CD14-positive monocyte (primary cell): Measurements from ENCODE around the gene PLK5. TPM values are rescaled to one million over a fixed set of nuclear protein-coding genes. Genes with fewer than 3 reads are reported as not detected.

Experiments
- DNase-seq, 3 donors: peaks; one replicate each; pipeline ENCODE4 v3.0.0-alpha.2; 2011 to 2022
- H2AFZ ChIP-seq: 2 replicates; pipeline ENCODE4 v1.6.0; 2012; ENCODE audit warnings: mild to moderate bottlenecking, low read depth, low read length, inconsistent platforms; ENCODE audit not compliant: insufficient read depth, poor library complexity, severe bottlenecking
- H3K27ac ChIP-seq, 2 donors: 1 replicate in 1 of 2; 2 replicates in 1 of 2; pipeline ENCODE4 v1.5.1; 2012 to 2013; ENCODE audit warnings: low read length in 2 of 2, control low read depth in 1 of 2, inconsistent platforms in 1 of 2, low read depth in 1 of 2, mild to moderate bottlenecking in 1 of 2
- H3K27me3 ChIP-seq, 2 donors: one replicate each; pipeline versions ENCODE4 v1.6.0 to v1.6.1; 2011 to 2013; ENCODE audit warnings: low read length in 2 of 2; ENCODE audit not compliant: control insufficient read depth in 2 of 2, insufficient read depth in 2 of 2
- H3K36me3 ChIP-seq, 2 donors: replicated peaks in 1 of 2; 1 replicate in 1 of 2; 2 replicates in 1 of 2; pipeline versions ENCODE4 v1.5.1 to v1.6.1; 2012 to 2013; ENCODE audit warnings: low read length in 2 of 2, control low read depth in 1 of 2, inconsistent platforms in 1 of 2, mild to moderate bottlenecking in 1 of 2; ENCODE audit not compliant: insufficient read depth in 2 of 2, control insufficient read depth in 1 of 2
- H3K4me1 ChIP-seq, 2 donors: 1 replicate in 1 of 2; 2 replicates in 1 of 2; pipeline versions ENCODE4 v1.5.1 to v1.6.1; 2012 to 2013; ENCODE audit warnings: low read length in 2 of 2, control low read depth in 1 of 2, inconsistent platforms in 1 of 2, mild to moderate bottlenecking in 1 of 2, moderate library complexity in 1 of 2; ENCODE audit not compliant: insufficient read depth in 2 of 2, control insufficient read depth in 1 of 2
- H3K4me2 ChIP-seq: replicated peaks from 2 replicates; pipeline ENCODE3; 2012; ENCODE audit warnings: low read length, moderate library complexity, mild to moderate bottlenecking; ENCODE audit not compliant: poor library complexity, severe bottlenecking; ENCODE audit errors: extremely low read depth
- H3K4me3 ChIP-seq, 3 experiments: fragments of 200-600 bp in 1 of 3; sonication (generic) in 1 of 3; replicated peaks in 1 of 3; 1 replicate in 2 of 3; 2 replicates in 1 of 3; pipeline ENCODE4 v1.5.1; 2011 to 2013; ENCODE audit warnings: low read length in 3 of 3, mild to moderate bottlenecking in 3 of 3, control low read depth in 2 of 3, low read depth in 2 of 3, inconsistent platforms in 1 of 3, moderate library complexity in 1 of 3
- H3K79me2 ChIP-seq: 2 replicates; pipeline ENCODE4 v1.6.0; 2012; ENCODE audit warnings: mild to moderate bottlenecking, control low read depth, inconsistent platforms, low read length, moderate library complexity; ENCODE audit not compliant: insufficient read depth
- H3K9ac ChIP-seq: 2 replicates; pipeline ENCODE4 v1.6.0; 2017; ENCODE audit warnings: low read length, mild to moderate bottlenecking; ENCODE audit not compliant: insufficient read depth, poor library complexity, severe bottlenecking
- H3K9me3 ChIP-seq, 2 donors: replicated peaks in 1 of 2; 1 replicate in 1 of 2; 2 replicates in 1 of 2; pipeline versions ENCODE4 v1.5.1 to v1.6.1; 2012 to 2013; ENCODE audit warnings: low read length in 2 of 2, control low read depth in 1 of 2; ENCODE audit not compliant: control insufficient read depth in 1 of 2, insufficient read depth in 1 of 2
- H4K20me1 ChIP-seq: 2 replicates; pipeline ENCODE4 v1.6.0; 2012; ENCODE audit warnings: mild to moderate bottlenecking, low read length, control low read depth, moderate library complexity; ENCODE audit not compliant: insufficient read depth
- H3K27ac Mint-ChIP-seq, 7 donors: one replicate each; pipeline ENCODE4 v1.8.0; 2020; ENCODE audit warnings: mild to moderate bottlenecking in 7 of 7, mixed read lengths in 7 of 7, moderate library complexity in 6 of 7, inconsistent platforms in 2 of 7
- H3K27me3 Mint-ChIP-seq, 3 donors: one replicate each; pipeline ENCODE4 v1.8.0; 2021 to 2022; ENCODE audit warnings: low read depth in 3 of 3, mild to moderate bottlenecking in 3 of 3, mixed read lengths in 3 of 3, moderate library complexity in 3 of 3, inconsistent platforms in 1 of 3
- H3K36me3 Mint-ChIP-seq, 2 donors: one replicate each; pipeline ENCODE4 v1.8.0; 2020; ENCODE audit warnings: mixed read lengths in 2 of 2, inconsistent platforms in 1 of 2, mild to moderate bottlenecking in 1 of 2
- H3K4me1 Mint-ChIP-seq: one replicate; pipeline ENCODE4 v1.8.0; 2020; ENCODE audit warnings: mild to moderate bottlenecking, mixed read lengths
- H3K4me3 Mint-ChIP-seq, 2 donors: one replicate each; pipeline ENCODE4 v1.8.0; 2020; ENCODE audit warnings: mild to moderate bottlenecking in 2 of 2, mixed read lengths in 2 of 2, moderate library complexity in 1 of 2
- H3K9me3 Mint-ChIP-seq, 7 donors: one replicate each; pipeline ENCODE4 v1.8.0; 2020 to 2022; ENCODE audit warnings: mixed read lengths in 7 of 7, mild to moderate bottlenecking in 6 of 7, moderate library complexity in 6 of 7, inconsistent platforms in 2 of 7
- WGBS: methylation state at CpG from one replicate; pipeline ENCODE4 v1.1.5; 2013; ENCODE audit warnings: missing lambda C conversion rate; ENCODE audit not compliant: insufficient coverage; 5-methylcytosine and 5-hydroxymethylcytosine counted together
- intact Hi-C, 2 donors: fragments of 100-400 bp; cut with micrococcal nuclease; formaldehyde crosslinking; loops; one replicate each; pipeline versions ENCODE4 v1.15.0 to v1.15.1; 2023
- polyA plus RNA-seq, 3 donors: library from polyadenylated mRNA; depleted of rRNA in 1 of 3; unstranded in 2 of 3; stranded (reverse) in 1 of 3; fragments of 300-500 nt in 2 of 3; fragments of >200 nt in 1 of 3; fragmentation: Illumina TruSeq in 2 of 3; gene quantifications; 1 replicate in 2 of 3; 2 replicates in 1 of 3; pipeline ENCODE4 v1.2.3, GENCODE V29; 2012 to 2021
- TF ChIP-seq, protein P1 (sequence below): fragments of 200-600 bp; IDR thresholded peaks from one replicate; pipeline ENCODE4 v1.8.0; 2022; ENCODE audit warnings: antibody characterized with exemption, mild to moderate bottlenecking

The PLK5 gene
- polyA plus RNA-seq, 3 donors, result not detected

- TF ChIP-seq, protein P1, sequence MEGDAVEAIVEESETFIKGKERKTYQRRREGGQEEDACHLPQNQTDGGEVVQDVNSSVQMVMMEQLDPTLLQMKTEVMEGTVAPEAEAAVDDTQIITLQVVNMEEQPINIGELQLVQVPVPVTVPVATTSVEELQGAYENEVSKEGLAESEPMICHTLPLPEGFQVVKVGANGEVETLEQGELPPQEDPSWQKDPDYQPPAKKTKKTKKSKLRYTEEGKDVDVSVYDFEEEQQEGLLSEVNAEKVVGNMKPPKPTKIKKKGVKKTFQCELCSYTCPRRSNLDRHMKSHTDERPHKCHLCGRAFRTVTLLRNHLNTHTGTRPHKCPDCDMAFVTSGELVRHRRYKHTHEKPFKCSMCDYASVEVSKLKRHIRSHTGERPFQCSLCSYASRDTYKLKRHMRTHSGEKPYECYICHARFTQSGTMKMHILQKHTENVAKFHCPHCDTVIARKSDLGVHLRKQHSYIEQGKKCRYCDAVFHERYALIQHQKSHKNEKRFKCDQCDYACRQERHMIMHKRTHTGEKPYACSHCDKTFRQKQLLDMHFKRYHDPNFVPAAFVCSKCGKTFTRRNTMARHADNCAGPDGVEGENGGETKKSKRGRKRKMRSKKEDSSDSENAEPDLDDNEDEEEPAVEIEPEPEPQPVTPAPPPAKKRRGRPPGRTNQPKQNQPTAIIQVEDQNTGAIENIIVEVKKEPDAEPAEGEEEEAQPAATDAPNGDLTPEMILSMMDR, result no peak
- WGBS, result 84% methylated on average over 16 of the region's 17 CpGs
- peaks cover 5 to 29% of the 10 kb centered on the region in 2 donors for H3K27me3 ChIP-seq
- H3K27ac ChIP-seq, result no peak overlapping the region
- H4K20me1 ChIP-seq, result no peaks in the 10 kb centered on the region
- no peaks in the 10 kb centered on the region for H3K79me2 ChIP-seq
- H3K9me3 ChIP-seq, result peaks cover 4 to 9% of the 10 kb centered on the region in 2 donors
- peaks cover 23 to 52% (median 39%) of the 10 kb centered on the region in 3 donors for H3K27me3 Mint-ChIP-seq
- no peak overlapping the region for H3K4me3 ChIP-seq
- H3K9me3 Mint-ChIP-seq, result peaks cover 5 to 13% (median 12%) of the 10 kb centered on the region in 7 donors
- H3K4me1 ChIP-seq, result no peaks in the 10 kb centered on the region
- no peak overlapping the region for H3K4me3 Mint-ChIP-seq
- peaks cover 3% of the 10 kb centered on the region for H3K4me1 Mint-ChIP-seq
- H3K4me2 ChIP-seq, result no peak overlapping the region
- H3K27ac Mint-ChIP-seq, result no peak overlapping the region
- H2AFZ ChIP-seq, result no peak overlapping the region
- no peaks in the 10 kb centered on the region for H3K36me3 ChIP-seq
- H3K36me3 Mint-ChIP-seq, result peaks cover 0 to 3% of the 10 kb centered on the region in 2 donors
- intact Hi-C loops, result no loop called here
- no peak for DNase-seq
- H3K9ac ChIP-seq, result no peak overlapping the region
These were observed 3.6 kb upstream of the PLK5 start for GRCh38 chr19:1520203-1520780.

- H3K27me3 ChIP-seq, result peaks cover 5 to 30% of the 10 kb centered on the region in 2 donors
- no peaks in the 10 kb centered on the region for H3K79me2 ChIP-seq
- Mint-ChIP-seq H3K27me3 (peaks cover 26 to 56% (median 40%) of the 10 kb centered on the region in 3 donors), H3K4me3 (no peak overlapping the region), H3K4me1 (peaks cover 3% of the 10 kb centered on the region), H3K36me3 (peaks cover 0 to 3% of the 10 kb centered on the region in 2 donors), H3K27ac (no peak overlapping the region), H3K9me3 (peaks cover 2 to 8% (median 7%) of the 10 kb centered on the region in 7 donors)
- no peak overlapping the region for H3K27ac ChIP-seq
- H2AFZ ChIP-seq, result no peak overlapping the region
- H4K20me1 ChIP-seq, result no peaks in the 10 kb centered on the region
- intact Hi-C loops, result no loop called here
- H3K9me3 ChIP-seq, result peaks cover 0 to 3% of the 10 kb centered on the region in 2 donors
- no peak overlapping the region for H3K9ac ChIP-seq
- H3K4me1 ChIP-seq, result no peaks in the 10 kb centered on the region
- no peaks in the 10 kb centered on the region for H3K36me3 ChIP-seq
- 82% methylated on average over 10 of the region's 14 CpGs for WGBS
- DNase-seq, result no peak
- H3K4me3 ChIP-seq, result no peak overlapping the region
- TF ChIP-seq, protein P1, result no peak
- no peak overlapping the region for H3K4me2 ChIP-seq
These were observed 2.2 kb upstream of the PLK5 start for GRCh38 chr19:1521636-1522035.
